NCI-H748 (cell line): ENCODE measurements around the gene MAP2K7.
"Not testable (repeated sequence)": the region's sequence is repeated elsewhere in the genome, so short reads cannot be mapped to it uniquely, and the experiment has no call there.

Experiments
- DNase-seq: peaks from one replicate; lab custom pipeline; 2025; ENCODE audit not compliant: unreplicated experiment; lab: John Stamatoyannopoulos, UW

The MAP2K7 gene

GRCh38 chr19:7883105-7883504, 20.6 kb upstream of the MAP2K7 start:
- DNase-seq, result peak; percentile 37

GRCh38 chr19:7883796-7884570, 19.7 kb upstream of the MAP2K7 start:
- no peak for DNase-seq

- DNase-seq, result no peak
Observed at GRCh38 chr19:7885818-7886217, 17.9 kb upstream of the MAP2K7 start.

DNA sequence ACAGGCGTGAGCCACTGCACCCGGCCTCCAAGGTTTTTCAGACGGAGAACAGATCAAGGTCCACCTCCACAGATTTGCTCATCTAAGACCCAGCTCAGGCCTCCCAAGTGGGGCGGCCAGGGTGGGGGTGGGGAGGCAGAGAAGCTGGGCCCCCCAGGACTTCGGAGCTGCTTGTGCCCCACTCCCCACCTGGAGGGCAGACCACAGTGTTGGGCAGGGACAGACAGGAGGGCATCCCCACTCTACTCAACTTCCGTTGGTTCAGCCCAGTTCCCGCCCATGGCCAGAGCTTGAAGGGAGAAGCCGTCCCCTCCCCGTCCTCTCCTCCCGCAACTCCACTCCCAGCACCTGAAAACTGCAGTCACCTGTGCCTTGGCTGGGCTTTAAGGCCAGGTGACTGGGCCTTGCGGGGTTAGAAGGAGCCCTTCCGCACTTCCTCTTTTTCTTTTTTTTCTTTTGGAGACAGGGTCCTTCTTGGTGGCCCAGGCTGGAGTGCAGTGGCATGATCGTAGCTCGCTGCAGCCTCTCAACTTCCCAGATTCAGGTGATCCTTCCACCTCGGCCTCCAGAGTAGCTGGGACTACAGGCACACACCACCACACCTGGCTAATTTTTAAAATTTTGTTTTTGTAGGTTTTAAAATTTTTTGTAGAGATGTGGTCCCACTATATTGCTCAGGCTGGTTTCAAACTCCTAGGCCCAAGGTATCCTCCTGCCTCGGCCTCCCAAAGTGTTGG, 16.1 kb upstream of the MAP2K7 start:
- no peak for DNase-seq

- peak; percentile 36 for DNase-seq
Observed at GRCh38 chr19:7888145-7888825, 15.4 kb upstream of the MAP2K7 start, which contains the start of gene LRRC8E. LRRC8E (plus strand) TSS chr19:7888510; CDS start chr19:7895604, 7,094 bp downstream.

DNA sequence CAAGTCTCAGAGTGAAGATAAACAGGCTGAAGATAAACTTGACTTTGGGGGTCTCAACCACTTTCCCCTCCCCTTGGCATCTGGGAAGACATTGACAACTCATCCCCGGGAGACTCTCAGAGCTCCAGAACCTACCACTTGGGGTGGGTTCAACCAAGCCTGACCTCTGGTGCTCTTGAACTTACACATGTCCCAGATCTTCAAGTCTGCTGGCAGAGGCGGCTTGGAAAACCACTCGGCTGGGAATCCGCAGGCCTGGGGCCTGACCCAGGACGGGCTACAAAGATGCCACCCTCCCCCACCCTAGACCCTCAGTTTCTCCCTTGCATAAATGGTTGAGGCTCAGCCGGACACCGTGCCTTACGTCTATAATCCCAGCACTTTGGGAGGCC, 14.9 kb upstream of the MAP2K7 start:
- DNase-seq, result no peak

GRCh38 chr19:7893362-7894101, 10.1 kb upstream of the MAP2K7 start:
- DNase-seq, result not testable (repeated sequence)

- DNase-seq, result no peak
Observed at GRCh38 chr19:7894612-7895309, 8.9 kb upstream of the MAP2K7 start.

- DNase-seq, result no peak
Observed at GRCh38 chr19:7895565-7895964, 8.1 kb upstream of the MAP2K7 start.

GRCh38 chr19:7897292-7897691, 6.4 kb upstream of the MAP2K7 start:
- DNase-seq, result no peak

GRCh38 chr19:7898967-7899366, 4.7 kb upstream of the MAP2K7 start:
- no peak for DNase-seq

- DNase-seq, result no peak
Observed at GRCh38 chr19:7899751-7900378, 3.8 kb upstream of the MAP2K7 start.

DNA sequence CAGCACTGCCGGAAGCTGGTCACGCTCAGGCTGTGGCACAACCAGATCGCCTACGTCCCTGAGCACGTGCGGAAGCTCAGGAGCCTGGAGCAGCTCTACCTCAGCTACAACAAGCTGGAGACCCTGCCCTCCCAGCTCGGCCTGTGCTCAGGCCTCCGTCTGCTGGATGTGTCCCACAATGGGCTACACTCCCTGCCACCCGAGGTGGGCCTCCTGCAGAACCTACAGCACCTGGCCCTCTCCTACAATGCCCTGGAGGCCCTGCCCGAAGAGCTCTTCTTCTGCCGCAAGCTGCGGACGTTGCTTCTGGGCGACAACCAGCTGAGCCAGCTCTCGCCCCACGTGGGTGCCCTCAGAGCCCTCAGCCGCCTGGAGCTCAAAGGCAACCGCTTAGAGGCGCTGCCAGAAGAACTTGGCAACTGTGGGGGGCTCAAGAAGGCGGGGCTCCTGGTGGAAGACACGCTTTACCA, 3.2 kb upstream of the MAP2K7 start:
- no peak for DNase-seq

- no peak for DNase-seq
Observed at GRCh38 chr19:7900931-7901330, 2.7 kb upstream of the MAP2K7 start.

DNA sequence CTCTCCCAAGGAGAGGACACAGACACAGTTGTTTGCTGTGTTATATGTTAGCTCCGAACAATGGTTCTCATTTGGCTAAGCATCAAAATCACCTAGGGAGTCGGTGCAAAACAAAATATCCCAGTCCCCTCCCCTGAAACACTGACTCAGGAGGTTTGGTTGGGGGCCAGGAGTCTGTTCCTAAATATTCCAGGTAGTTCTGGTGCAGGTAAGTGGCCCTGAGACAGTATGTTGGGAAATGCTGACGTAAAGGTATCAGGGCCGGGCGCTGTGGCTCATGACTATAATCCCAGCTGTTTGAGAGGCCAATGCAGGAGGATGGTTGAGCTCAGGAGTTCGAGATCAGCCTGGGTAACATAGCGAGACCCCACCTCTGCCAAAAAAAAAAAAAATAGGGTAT, 2.3 kb upstream of the MAP2K7 start:
- no peak for DNase-seq

GRCh38 chr19:7902796-7903243, 857 bp upstream of the MAP2K7 start:
- no peak for DNase-seq

DNA sequence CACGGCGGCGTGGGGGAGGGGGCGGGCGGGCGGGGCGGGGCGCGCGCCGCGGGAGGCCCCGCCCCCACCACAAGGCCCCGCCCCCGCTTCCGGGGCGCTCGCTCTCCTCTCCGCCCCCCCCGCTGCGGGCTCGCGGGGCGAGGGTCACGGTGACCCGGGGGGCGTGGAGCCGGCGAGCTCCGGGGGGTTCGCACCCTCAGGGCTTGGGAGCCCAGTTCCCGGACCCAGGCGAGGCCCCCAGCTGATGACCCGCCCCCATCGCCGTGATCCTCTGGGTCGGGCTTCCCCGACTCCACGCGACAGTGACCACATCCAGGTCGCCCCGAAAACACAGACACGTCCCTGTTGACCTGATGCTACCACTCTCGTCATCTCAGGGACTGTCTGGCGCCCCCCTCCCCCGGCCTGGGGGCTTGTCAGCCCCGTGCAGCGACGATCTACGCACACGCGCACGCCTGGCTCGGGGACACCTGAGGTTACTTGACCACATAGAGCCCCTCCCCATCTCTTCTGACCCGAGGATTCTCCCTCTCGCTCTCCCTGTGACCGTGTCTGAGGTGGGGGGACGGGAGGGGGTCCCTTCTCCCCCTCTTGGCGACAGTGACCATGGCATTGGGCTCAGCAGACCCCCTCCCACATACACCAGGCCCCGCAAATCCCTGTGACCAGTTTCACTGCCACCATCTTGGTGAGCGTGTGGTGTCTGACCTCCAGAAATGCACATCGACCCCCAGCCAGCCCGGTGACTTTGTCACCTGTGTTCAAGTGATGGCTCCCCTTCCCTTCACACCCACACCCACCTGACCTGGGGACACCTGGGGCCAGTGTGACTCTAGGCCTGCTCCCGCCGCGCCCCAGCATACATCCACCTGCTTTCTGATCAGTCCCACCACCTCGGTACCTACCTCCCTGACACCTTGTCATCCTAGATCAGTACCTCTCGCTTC, 670 bp downstream of the MAP2K7 start:
- DNase-seq, result peak; percentile 32

GRCh38 chr19:7905268-7905667, 1.6 kb downstream of the MAP2K7 start:
- no peak for DNase-seq

DNA sequence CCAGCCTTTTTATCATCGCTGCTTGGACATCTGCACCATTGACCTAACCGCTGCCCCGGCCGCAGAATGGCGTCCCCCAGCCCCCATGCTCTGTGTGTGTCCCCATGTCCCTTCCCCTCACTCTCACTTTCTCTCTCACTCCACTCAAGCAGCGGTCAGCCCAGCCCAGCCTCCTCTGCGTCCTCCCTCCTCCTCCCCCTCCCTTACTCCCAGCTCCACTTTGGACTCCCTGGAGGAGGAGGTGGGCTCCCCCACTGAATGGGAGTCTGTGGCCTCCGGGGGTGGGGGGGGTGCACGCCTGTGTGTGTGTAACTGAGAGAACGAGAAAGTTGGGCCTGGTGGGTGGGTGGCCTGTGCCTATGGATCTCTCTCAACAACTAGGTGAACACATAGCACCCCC, 2.2 kb downstream of the MAP2K7 start:
- no peak for DNase-seq
